CD4-positive, alpha-beta T cell (primary cell): ENCODE results near the gene TTC39B. TPM values are rescaled to one million over a fixed set of nuclear protein-coding genes. Genes with fewer than 3 reads are reported as not detected.
A peak's percentile ranks its signal among the peaks of the same experiment; 100 is the strongest.

ENCODE experiments used
- ATAC-seq: fragments of 200-7000 bp; cut with Tn5 transposase; one replicate; pipeline ENCODE4 v1.10.0; 2022; ENCODE audit warnings: mild to moderate bottlenecking; ENCODE audit not compliant: poor library complexity
- CTCF ChIA-PET: fragments of 350-600 bp; sonication (Branson Sonifier 250); formaldehyde crosslinking; loops from one replicate; lab custom pipeline; 2021; ENCODE audit warnings: antibody characterized with exemption, inconsistent platforms; lab: Charles Lee
- POLR2A ChIA-PET: fragments of 350-600 bp; sonication (Branson Sonifier 250); formaldehyde crosslinking; loops from one replicate; lab custom pipeline; 2021; ENCODE audit warnings: antibody characterized with exemption, inconsistent platforms; lab: Charles Lee
- DNase-seq, 14 experiments: peaks; one replicate each; pipeline ENCODE4 v3.0.0-alpha.2; 2013 to 2020; ENCODE audit warnings: mixed read lengths in 2 of 14
- H3K27ac ChIP-seq, 2 donors: one replicate each; pipeline versions ENCODE4 v1.5.1 to v1.7.0; 2013; ENCODE audit warnings: low read length in 2 of 2, low read depth in 1 of 2, mild to moderate bottlenecking in 1 of 2
- H3K27me3 ChIP-seq, 2 experiments: 1 replicate in 1 of 2; 2 replicates in 1 of 2; pipeline versions ENCODE4 v1.6.1 to v1.7.0; 2013; ENCODE audit warnings: low read length in 2 of 2, control low read depth in 1 of 2, mild to moderate bottlenecking in 1 of 2, moderate library complexity in 1 of 2; ENCODE audit not compliant: insufficient read depth in 2 of 2, control insufficient read depth in 1 of 2
- H3K36me3 ChIP-seq: one replicate; pipeline ENCODE4 v1.6.1; 2013; ENCODE audit warnings: low read length, control low read depth; ENCODE audit not compliant: insufficient read depth
- H3K4me1 ChIP-seq: one replicate; pipeline ENCODE4 v1.6.1; 2013; ENCODE audit warnings: low read length, control low read depth; ENCODE audit not compliant: insufficient read depth
- H3K4me3 ChIP-seq: one replicate; pipeline ENCODE4 v1.5.1; 2013; ENCODE audit warnings: mild to moderate bottlenecking, low read length, moderate library complexity
- H3K9me3 ChIP-seq, 2 experiments: 1 replicate in 1 of 2; 2 replicates in 1 of 2; pipeline versions ENCODE4 v1.6.1 to v1.7.0; 2013; ENCODE audit warnings: low read length in 2 of 2, mild to moderate bottlenecking in 2 of 2, control low read depth in 1 of 2, moderate library complexity in 1 of 2; ENCODE audit not compliant: control insufficient read depth in 1 of 2, insufficient read depth in 1 of 2
- H3K27ac Mint-ChIP-seq: one replicate; pipeline ENCODE4 v1.8.0; 2020; ENCODE audit warnings: mixed read lengths
- H3K27me3 Mint-ChIP-seq: one replicate; pipeline ENCODE4 v1.8.0; 2021; ENCODE audit warnings: mixed read lengths
- H3K36me3 Mint-ChIP-seq: one replicate; pipeline ENCODE4 v1.8.0; 2021; ENCODE audit warnings: low read depth, mixed read lengths
- H3K4me1 Mint-ChIP-seq: one replicate; pipeline ENCODE4 v1.8.0; 2021; ENCODE audit warnings: low read depth, mixed read lengths
- H3K4me3 Mint-ChIP-seq: one replicate; pipeline ENCODE4 v1.8.0; 2020; ENCODE audit warnings: mild to moderate bottlenecking, mixed read lengths
- H3K9me3 Mint-ChIP-seq: one replicate; pipeline ENCODE4 v1.8.0; 2020; ENCODE audit warnings: mixed read lengths
- intact Hi-C, 2 experiments: fragments of 100-400 bp; cut with DNase I in 1 of 2; cut with micrococcal nuclease in 1 of 2; formaldehyde crosslinking; loops; one replicate each; pipeline versions ENCODE4 v1.15.1 to v1.9.0; 2023 to 2025; cut with DNase I, micrococcal nuclease
- total RNA-seq, 174 experiments: library from RNA in 2 of 174; stranded (reverse) in 2 of 174; gene quantifications; one replicate each; pipeline ENCODE4 v1.2.3 and lab custom pipeline; 2021 to 2026
- TF ChIP-seq, protein P1 (sequence below): fragments of 200-600 bp; IDR thresholded peaks from one replicate; pipeline ENCODE4 v1.8.0; 2022; ENCODE audit warnings: antibody characterized with exemption, mild to moderate bottlenecking

The TTC39B gene
- total RNA-seq, 2 experiments from 2014 or later: 37.6 to 43.6 TPM

DNA sequence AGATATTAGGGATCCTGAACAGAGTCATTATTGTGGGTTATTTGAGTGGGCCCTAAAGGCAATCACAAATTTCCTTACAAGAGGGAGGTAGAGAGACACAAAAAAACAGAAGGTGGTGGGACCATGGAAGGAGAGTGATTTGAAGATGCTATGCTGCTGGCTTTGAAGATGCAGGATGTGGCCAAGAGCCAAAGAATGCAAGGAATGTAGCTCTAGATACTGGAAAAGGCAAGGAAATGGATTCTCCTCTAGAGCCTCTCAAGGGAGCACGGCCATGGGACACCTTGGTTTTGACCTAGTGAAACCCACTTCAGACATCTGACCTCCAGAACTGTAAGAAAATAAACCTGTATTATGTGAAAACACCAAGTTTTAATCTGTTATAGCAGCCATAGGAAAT, 53.8 kb downstream of the TTC39B start:
- peaks cover 59% of the 10 kb centered on the region for H3K4me1 Mint-ChIP-seq
- no peak overlapping the region for H3K27ac Mint-ChIP-seq
- no peak overlapping the region for H3K4me3 Mint-ChIP-seq
- no peaks in the 10 kb centered on the region for H3K27me3 ChIP-seq
- no peak overlapping the region for H3K4me3 ChIP-seq
- peaks cover under 1% of the 10 kb centered on the region for H3K36me3 ChIP-seq
- no peaks in the 10 kb centered on the region for H3K27me3 Mint-ChIP-seq
- H3K9me3 ChIP-seq: no peaks in the 10 kb centered on the region
- no peaks in the 10 kb centered on the region for H3K9me3 Mint-ChIP-seq
- no peak for ATAC-seq
- ChIA-PET POLR2A (no interaction called here), CTCF (no interaction called here)
- H3K4me1 ChIP-seq: peaks cover 11% of the 10 kb centered on the region
- no peak overlapping the region for H3K27ac ChIP-seq
- TF ChIP-seq, protein P1, sequence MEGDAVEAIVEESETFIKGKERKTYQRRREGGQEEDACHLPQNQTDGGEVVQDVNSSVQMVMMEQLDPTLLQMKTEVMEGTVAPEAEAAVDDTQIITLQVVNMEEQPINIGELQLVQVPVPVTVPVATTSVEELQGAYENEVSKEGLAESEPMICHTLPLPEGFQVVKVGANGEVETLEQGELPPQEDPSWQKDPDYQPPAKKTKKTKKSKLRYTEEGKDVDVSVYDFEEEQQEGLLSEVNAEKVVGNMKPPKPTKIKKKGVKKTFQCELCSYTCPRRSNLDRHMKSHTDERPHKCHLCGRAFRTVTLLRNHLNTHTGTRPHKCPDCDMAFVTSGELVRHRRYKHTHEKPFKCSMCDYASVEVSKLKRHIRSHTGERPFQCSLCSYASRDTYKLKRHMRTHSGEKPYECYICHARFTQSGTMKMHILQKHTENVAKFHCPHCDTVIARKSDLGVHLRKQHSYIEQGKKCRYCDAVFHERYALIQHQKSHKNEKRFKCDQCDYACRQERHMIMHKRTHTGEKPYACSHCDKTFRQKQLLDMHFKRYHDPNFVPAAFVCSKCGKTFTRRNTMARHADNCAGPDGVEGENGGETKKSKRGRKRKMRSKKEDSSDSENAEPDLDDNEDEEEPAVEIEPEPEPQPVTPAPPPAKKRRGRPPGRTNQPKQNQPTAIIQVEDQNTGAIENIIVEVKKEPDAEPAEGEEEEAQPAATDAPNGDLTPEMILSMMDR: no peak
- intact Hi-C loops: no loop called here
- H3K36me3 Mint-ChIP-seq: peaks cover 47% of the 10 kb centered on the region
- no peak for DNase-seq

DNA sequence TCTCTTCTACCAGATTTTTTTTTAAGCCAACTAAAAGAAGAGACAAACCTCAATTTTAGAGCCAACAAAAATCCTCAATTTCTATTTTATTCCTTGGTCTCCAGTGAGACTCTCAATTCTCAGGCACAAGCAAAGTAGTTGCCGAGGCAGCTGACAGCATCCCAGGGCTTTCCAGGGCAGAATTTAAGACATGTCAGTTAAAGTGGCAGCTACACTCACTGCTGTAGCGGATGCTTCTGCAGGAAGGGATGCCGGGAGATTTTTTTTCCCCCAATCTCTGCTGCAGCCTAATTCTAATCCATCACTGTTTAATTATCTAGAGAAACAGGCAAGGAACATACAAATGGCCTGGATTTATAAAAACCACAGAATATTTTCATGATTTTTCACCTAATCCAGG, 57.0 kb downstream of the TTC39B start:
- Mint-ChIP-seq H3K27me3 (no peaks in the 10 kb centered on the region), H3K36me3 (peaks cover 38% of the 10 kb centered on the region), H3K4me3 (peak overlapping the region; percentile 15), H3K9me3 (no peaks in the 10 kb centered on the region), H3K27ac (no peak overlapping the region), H3K4me1 (peaks cover 70% of the 10 kb centered on the region)
- TF ChIP-seq, protein P1: no peak
- Histone ChIP-seq H3K4me1 (peaks cover 11% of the 10 kb centered on the region), H3K27me3 (no peaks in the 10 kb centered on the region), H3K36me3 (peaks cover 7% of the 10 kb centered on the region), H3K9me3 (no peaks in the 10 kb centered on the region), H3K4me3 (no peak overlapping the region), H3K27ac (no peak overlapping the region)
- intact Hi-C loops: no loop called here
- ChIA-PET CTCF (no interaction called here), POLR2A (interaction anchor here (0.9 to 1.1 kb wide), 2 partner anchors 12 to 18 kb away, joined by 3 read pairs; no protein-coding TSS in a partner anchor)
- DNase-seq (no peak), ATAC-seq (no peak)

DNA sequence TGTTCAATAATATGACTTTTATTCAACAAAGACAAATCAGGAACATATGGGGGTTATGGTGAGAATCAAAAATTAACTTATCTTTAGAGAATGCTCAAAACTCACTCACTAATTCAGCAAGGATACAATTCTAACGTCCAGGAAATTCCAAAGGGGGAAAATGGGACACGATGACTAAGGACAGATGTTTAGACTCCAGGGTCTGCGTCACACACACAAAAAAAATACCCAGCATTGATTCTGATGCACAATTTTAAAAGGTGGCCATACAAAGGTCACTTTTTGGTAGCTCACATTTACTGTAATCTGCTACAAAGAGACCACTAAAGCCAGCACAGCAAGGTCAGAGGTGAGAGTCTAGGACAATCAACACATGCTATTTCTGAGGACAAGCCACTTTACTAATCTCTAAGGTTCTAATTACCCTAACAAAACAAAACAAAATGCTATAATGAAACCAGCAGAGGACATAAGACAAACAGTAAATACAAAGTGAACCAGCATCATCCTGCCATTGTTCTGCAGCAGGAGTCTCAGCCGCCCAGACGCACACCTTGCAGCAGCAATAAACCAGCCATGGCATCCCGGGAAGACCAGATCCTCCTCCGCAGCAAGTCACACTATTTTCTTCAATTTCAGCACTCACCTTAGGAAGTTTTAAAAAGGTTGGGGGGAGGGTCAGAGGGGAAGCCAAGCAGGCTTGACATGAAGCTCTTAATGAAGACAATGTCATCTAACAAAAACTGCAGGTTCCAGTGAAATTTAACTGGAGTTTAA, 57.8 kb downstream of the TTC39B start:
- peaks cover 77% of the 10 kb centered on the region for H3K4me1 Mint-ChIP-seq
- ChIA-PET CTCF (interaction anchor here (1.3 kb wide), 1 partner anchor 10 kb away, joined by 3 read pairs; no protein-coding TSS in a partner anchor), POLR2A (interaction anchor here (0.7 to 1.1 kb wide), 2 partner anchors 12 to 72 kb away, joined by 3 to 4 read pairs; no protein-coding TSS in a partner anchor)
- H3K4me3 Mint-ChIP-seq: no peak overlapping the region
- Histone ChIP-seq H3K4me1 (peaks cover 11% of the 10 kb centered on the region), H3K9me3 (no peaks in the 10 kb centered on the region), H3K36me3 (peaks cover 7% of the 10 kb centered on the region), H3K27ac (no peak overlapping the region), H3K27me3 (no peaks in the 10 kb centered on the region), H3K4me3 (no peak overlapping the region)
- ATAC-seq: no peak
- DNase-seq: no peak
- peak overlapping the region; percentile 38 for H3K27ac Mint-ChIP-seq
- intact Hi-C loops: no loop called here
- H3K27me3 Mint-ChIP-seq: no peaks in the 10 kb centered on the region
- peaks cover 45% of the 10 kb centered on the region for H3K36me3 Mint-ChIP-seq
- TF ChIP-seq, protein P1: no peak
- no peaks in the 10 kb centered on the region for H3K9me3 Mint-ChIP-seq
